Activated naive CD8-positive, alpha-beta T cell (primary cell): ENCODE data around the gene GNPAT.

Source experiments
- H3K27ac Mint-ChIP-seq: one replicate; pipeline ENCODE4 v1.8.0; 2021; ENCODE audit warnings: mixed read lengths
- H3K27me3 Mint-ChIP-seq: one replicate; pipeline ENCODE4 v1.8.0; 2021; ENCODE audit warnings: mixed read lengths
- H3K36me3 Mint-ChIP-seq: one replicate; pipeline ENCODE4 v1.8.0; 2021; ENCODE audit warnings: mixed read lengths
- H3K4me1 Mint-ChIP-seq: one replicate; pipeline ENCODE4 v1.8.0; 2021; ENCODE audit warnings: low read depth, mixed read lengths
- H3K4me3 Mint-ChIP-seq: one replicate; pipeline ENCODE4 v1.8.0; 2021; ENCODE audit warnings: mild to moderate bottlenecking, mixed read lengths
- H3K9me3 Mint-ChIP-seq: one replicate; pipeline ENCODE4 v1.8.0; 2021; ENCODE audit warnings: low read depth, mixed read lengths

The GNPAT gene

GRCh38 chr1:231312432-231312788, 71.4 kb downstream of the GNPAT start:
- Mint-ChIP-seq H3K9me3 (no peaks in the 10 kb centered on the region), H3K4me3 (no peak overlapping the region), H3K27ac (no peak overlapping the region), H3K36me3 (no peaks in the 10 kb centered on the region), H3K4me1 (no peaks in the 10 kb centered on the region), H3K27me3 (no peaks in the 10 kb centered on the region)

- Mint-ChIP-seq H3K27me3 (no peaks in the 10 kb centered on the region), H3K9me3 (no peaks in the 10 kb centered on the region), H3K27ac (no peak overlapping the region), H3K4me3 (no peak overlapping the region), H3K4me1 (no peaks in the 10 kb centered on the region), H3K36me3 (no peaks in the 10 kb centered on the region)
These were observed 72.6 kb downstream of the GNPAT start for GRCh38 chr1:231313661-231314060.

- H3K36me3 Mint-ChIP-seq, result no peaks in the 10 kb centered on the region
- H3K27me3 Mint-ChIP-seq, result no peaks in the 10 kb centered on the region
- H3K4me3 Mint-ChIP-seq, result no peak overlapping the region
- H3K27ac Mint-ChIP-seq, result no peak overlapping the region
- no peaks in the 10 kb centered on the region for H3K4me1 Mint-ChIP-seq
- no peaks in the 10 kb centered on the region for H3K9me3 Mint-ChIP-seq
These were observed 74.9 kb downstream of the GNPAT start for GRCh38 chr1:231315887-231316286.

GRCh38 chr1:231317306-231318014, 76.4 kb downstream of the GNPAT start:
- Mint-ChIP-seq H3K9me3 (no peaks in the 10 kb centered on the region), H3K27ac (no peak overlapping the region), H3K36me3 (no peaks in the 10 kb centered on the region), H3K4me1 (no peaks in the 10 kb centered on the region), H3K4me3 (no peak overlapping the region), H3K27me3 (no peaks in the 10 kb centered on the region)

- Mint-ChIP-seq H3K9me3 (no peaks in the 10 kb centered on the region), H3K4me3 (no peak overlapping the region), H3K27me3 (no peaks in the 10 kb centered on the region), H3K27ac (no peak overlapping the region), H3K4me1 (no peaks in the 10 kb centered on the region), H3K36me3 (no peaks in the 10 kb centered on the region)
These were observed 77.0 kb downstream of the GNPAT start for GRCh38 chr1:231318015-231318355.

- Mint-ChIP-seq H3K27me3 (no peaks in the 10 kb centered on the region), H3K4me3 (no peak overlapping the region), H3K4me1 (no peaks in the 10 kb centered on the region), H3K27ac (no peak overlapping the region), H3K9me3 (no peaks in the 10 kb centered on the region), H3K36me3 (no peaks in the 10 kb centered on the region)
These were observed 77.6 kb downstream of the GNPAT start for GRCh38 chr1:231318568-231318967.

GRCh38 chr1:231319080-231319479, 78.1 kb downstream of the GNPAT start:
- Mint-ChIP-seq H3K4me3 (no peak overlapping the region), H3K9me3 (no peaks in the 10 kb centered on the region), H3K27me3 (no peaks in the 10 kb centered on the region), H3K36me3 (no peaks in the 10 kb centered on the region), H3K27ac (no peak overlapping the region), H3K4me1 (no peaks in the 10 kb centered on the region)

GRCh38 chr1:231322880-231323530, 82.0 kb downstream of the GNPAT start:
- no peaks in the 10 kb centered on the region for H3K9me3 Mint-ChIP-seq
- H3K27ac Mint-ChIP-seq, result no peak overlapping the region
- no peak overlapping the region for H3K4me3 Mint-ChIP-seq
- H3K4me1 Mint-ChIP-seq, result no peaks in the 10 kb centered on the region
- H3K27me3 Mint-ChIP-seq, result no peaks in the 10 kb centered on the region
- H3K36me3 Mint-ChIP-seq, result no peaks in the 10 kb centered on the region

GRCh38 chr1:231324660-231325059, 83.6 kb downstream of the GNPAT start:
- H3K4me1 Mint-ChIP-seq, result peaks cover 3% of the 10 kb centered on the region
- H3K27ac Mint-ChIP-seq, result no peak overlapping the region
- H3K9me3 Mint-ChIP-seq, result no peaks in the 10 kb centered on the region
- no peaks in the 10 kb centered on the region for H3K36me3 Mint-ChIP-seq
- no peak overlapping the region for H3K4me3 Mint-ChIP-seq
- H3K27me3 Mint-ChIP-seq, result no peaks in the 10 kb centered on the region

GRCh38 chr1:231326248-231326647, 85.2 kb downstream of the GNPAT start:
- H3K27ac Mint-ChIP-seq, result no peak overlapping the region
- H3K4me1 Mint-ChIP-seq, result peaks cover 6% of the 10 kb centered on the region
- no peaks in the 10 kb centered on the region for H3K27me3 Mint-ChIP-seq
- no peaks in the 10 kb centered on the region for H3K9me3 Mint-ChIP-seq
- no peak overlapping the region for H3K4me3 Mint-ChIP-seq
- H3K36me3 Mint-ChIP-seq, result no peaks in the 10 kb centered on the region
